SK-N-MC (cell line): ENCODE results near the gene PNPLA8.

ENCODE experiments used
- EZH2 ChIP-seq: fragments of 200-600 bp; sonication (generic); IDR thresholded peaks from one replicate; pipeline ENCODE4 v1.6.1; 2017; ENCODE audit warnings: antibody characterized with exemption
- FOXP2 ChIP-seq: optimal IDR thresholded peaks from 2 replicates; pipeline ENCODE3; 2011; ENCODE audit warnings: mild to moderate bottlenecking, moderate library complexity; ENCODE audit not compliant: insufficient read depth; ENCODE audit errors: extremely low read length, control extremely low read depth
- POLR2AphosphoS5 ChIP-seq: IDR thresholded peaks from 2 replicates; pipeline ENCODE4 v1.6.1; 2012; ENCODE audit warnings: mild to moderate bottlenecking, low read depth, low read length, borderline replicate concordance

DNA sequence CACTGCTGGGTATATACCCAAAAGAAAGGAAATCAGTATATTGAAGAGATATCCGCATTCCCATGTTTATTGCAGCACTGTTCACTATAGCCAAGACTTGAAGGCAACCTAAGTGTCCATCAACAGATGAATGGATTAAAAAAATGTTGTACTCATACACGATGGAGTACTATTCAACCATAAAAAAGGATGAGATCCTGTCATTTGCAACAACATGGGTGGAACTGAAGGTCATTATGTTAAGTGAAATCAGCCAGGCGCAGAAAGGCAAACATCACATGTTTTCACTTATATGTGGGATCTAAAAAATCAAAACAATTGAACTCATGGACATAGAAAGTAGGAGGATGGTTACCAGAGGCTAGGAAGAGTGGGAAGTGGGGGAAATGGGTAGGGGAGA, 89.0 kb downstream of the PNPLA8 start:
- TF ChIP-seq EZH2: no peak
- no peak for TF ChIP-seq POLR2AphosphoS5
- no peak for TF ChIP-seq FOXP2
